ENCODE results near the gene CTDSPL. TPM values are rescaled to one million over a fixed set of nuclear protein-coding genes. Genes with fewer than 3 reads are reported as not detected.

The CTDSPL gene
- total RNA-seq, 1 donor from 2014 or later: 20.4 TPM

- H3K4me3 ChIP-seq (ENCODE audit: low read length in 3 of 3): no peak overlapping the region
- H3K9ac ChIP-seq (ENCODE audit: low read depth in 1 of 3, low read length in 3 of 3): no peak overlapping the region
- H3K4me1 ChIP-seq (ENCODE audit: control insufficient read depth in 3 of 3, insufficient read depth in 3 of 3, low read length in 3 of 3): no peaks in the 10 kb centered on the region
- no peaks in the 10 kb centered on the region for H3K9me3 ChIP-seq (ENCODE audit: control insufficient read depth in 3 of 3, low read length in 3 of 3)
- no peaks in the 10 kb centered on the region for H3K27me3 ChIP-seq (ENCODE audit: control insufficient read depth in 3 of 3, insufficient read depth in 3 of 3, low read length in 3 of 3)
- H3K36me3 ChIP-seq (ENCODE audit: control insufficient read depth in 3 of 3, insufficient read depth in 3 of 3, low read length in 3 of 3): peaks cover 0 to 3% (median 0%) of the 10 kb centered on the region in 3 donors
- no peak overlapping the region for H3K27ac ChIP-seq (ENCODE audit: low read depth, low read length)
These were observed 12.3 kb upstream of the CTDSPL start for GRCh38 chr3:37849146-37849923.

DNA sequence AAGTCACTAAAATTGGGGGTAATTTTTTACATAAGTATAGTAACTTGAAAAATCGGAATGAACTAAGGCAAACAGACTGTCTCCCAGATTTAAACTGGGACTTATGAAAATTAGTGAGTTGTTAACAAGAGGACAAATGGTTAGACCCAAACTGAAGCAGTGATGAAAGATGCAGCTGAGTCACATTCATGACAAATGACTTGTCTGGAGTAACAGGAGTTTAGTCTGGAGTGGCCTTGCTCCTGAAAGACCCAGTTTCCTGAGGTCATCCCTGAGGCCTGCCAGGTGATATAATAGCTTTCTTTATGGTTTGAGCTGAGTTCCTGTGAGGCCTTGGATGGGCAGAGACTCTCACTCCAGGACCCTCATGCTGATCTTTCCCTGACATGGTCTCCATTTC lies 9.6 kb upstream of the CTDSPL start:
- Histone ChIP-seq H3K4me3 (ENCODE audit: low read length in 3 of 3) (no peak overlapping the region), H3K9me3 (ENCODE audit: control insufficient read depth in 3 of 3, low read length in 3 of 3) (no peaks in the 10 kb centered on the region), H3K27ac (ENCODE audit: low read depth, low read length) (no peak overlapping the region), H3K4me1 (ENCODE audit: control insufficient read depth in 3 of 3, insufficient read depth in 3 of 3, low read length in 3 of 3) (peaks cover 0 to 3% (median 0%) of the 10 kb centered on the region in 3 donors), H3K36me3 (ENCODE audit: control insufficient read depth in 3 of 3, insufficient read depth in 3 of 3, low read length in 3 of 3) (peaks cover 0 to 3% (median 0%) of the 10 kb centered on the region in 3 donors), H3K27me3 (ENCODE audit: control insufficient read depth in 3 of 3, insufficient read depth in 3 of 3, low read length in 3 of 3) (no peaks in the 10 kb centered on the region), H3K9ac (ENCODE audit: low read depth in 1 of 3, low read length in 3 of 3) (no peak overlapping the region)

DNA sequence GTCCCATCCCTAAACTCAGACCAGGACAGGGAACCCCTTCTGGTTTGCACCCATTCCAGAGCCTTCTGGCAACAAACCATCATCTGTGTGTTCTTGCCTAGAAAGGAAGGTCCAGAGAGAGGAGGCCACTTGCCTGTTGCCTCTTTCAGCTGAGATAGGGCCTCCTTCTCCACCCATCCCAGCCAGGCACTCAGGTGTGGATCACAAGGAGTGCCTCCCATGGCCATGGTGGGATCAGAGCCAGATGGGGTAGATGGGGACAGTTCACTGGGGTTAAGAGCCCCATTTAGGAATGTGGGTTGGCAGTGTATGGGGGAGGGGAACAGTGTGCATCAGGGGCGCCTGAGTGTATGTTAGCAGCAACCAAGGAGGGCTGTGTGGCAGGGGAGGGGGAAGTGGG lies 8.9 kb upstream of the CTDSPL start:
- Histone ChIP-seq H3K36me3 (ENCODE audit: control insufficient read depth in 3 of 3, insufficient read depth in 3 of 3, low read length in 3 of 3) (peaks cover 0 to 3% (median 0%) of the 10 kb centered on the region in 3 donors), H3K9ac (ENCODE audit: low read depth in 1 of 3, low read length in 3 of 3) (no peak overlapping the region), H3K4me1 (ENCODE audit: control insufficient read depth in 3 of 3, insufficient read depth in 3 of 3, low read length in 3 of 3) (peaks cover 0 to 3% (median 0%) of the 10 kb centered on the region in 3 donors), H3K27me3 (ENCODE audit: control insufficient read depth in 3 of 3, insufficient read depth in 3 of 3, low read length in 3 of 3) (no peaks in the 10 kb centered on the region), H3K27ac (ENCODE audit: low read depth, low read length) (no peak overlapping the region), H3K9me3 (ENCODE audit: control insufficient read depth in 3 of 3, low read length in 3 of 3) (no peaks in the 10 kb centered on the region), H3K4me3 (ENCODE audit: low read length in 3 of 3) (no peak overlapping the region)

- no peak overlapping the region for H3K9ac ChIP-seq (ENCODE audit: low read depth in 1 of 3, low read length in 3 of 3)
- H3K27me3 ChIP-seq (ENCODE audit: control insufficient read depth in 3 of 3, insufficient read depth in 3 of 3, low read length in 3 of 3): no peaks in the 10 kb centered on the region
- no peak overlapping the region for H3K4me3 ChIP-seq (ENCODE audit: low read length in 3 of 3)
- peaks cover 0 to 3% (median 0%) of the 10 kb centered on the region in 3 donors for H3K4me1 ChIP-seq (ENCODE audit: control insufficient read depth in 3 of 3, insufficient read depth in 3 of 3, low read length in 3 of 3)
- H3K9me3 ChIP-seq (ENCODE audit: control insufficient read depth in 3 of 3, low read length in 3 of 3): no peaks in the 10 kb centered on the region
- H3K27ac ChIP-seq (ENCODE audit: low read depth, low read length): no peak overlapping the region
- peaks cover 0 to 3% (median 0%) of the 10 kb centered on the region in 3 donors for H3K36me3 ChIP-seq (ENCODE audit: control insufficient read depth in 3 of 3, insufficient read depth in 3 of 3, low read length in 3 of 3)
These were observed 7.8 kb upstream of the CTDSPL start for GRCh38 chr3:37853691-37854413.

GRCh38 chr3:37855363-37855970 lies 6.2 kb upstream of the CTDSPL start:
- Histone ChIP-seq H3K27ac (ENCODE audit: low read depth, low read length) (no peak overlapping the region), H3K4me3 (ENCODE audit: low read length in 3 of 3) (no peak overlapping the region), H3K4me1 (ENCODE audit: control insufficient read depth in 3 of 3, insufficient read depth in 3 of 3, low read length in 3 of 3) (peaks cover 4 to 10% (median 5%) of the 10 kb centered on the region in 3 donors), H3K27me3 (ENCODE audit: control insufficient read depth in 3 of 3, insufficient read depth in 3 of 3, low read length in 3 of 3) (no peaks in the 10 kb centered on the region), H3K36me3 (ENCODE audit: control insufficient read depth in 3 of 3, insufficient read depth in 3 of 3, low read length in 3 of 3) (peaks cover 0 to 3% (median 0%) of the 10 kb centered on the region in 3 donors), H3K9ac (ENCODE audit: low read depth in 1 of 3, low read length in 3 of 3) (no peak overlapping the region), H3K9me3 (ENCODE audit: control insufficient read depth in 3 of 3, low read length in 3 of 3) (no peaks in the 10 kb centered on the region)

GRCh38 chr3:37856381-37856780 lies 5.3 kb upstream of the CTDSPL start:
- H3K27me3 ChIP-seq (ENCODE audit: control insufficient read depth in 3 of 3, insufficient read depth in 3 of 3, low read length in 3 of 3): no peaks in the 10 kb centered on the region
- no peaks in the 10 kb centered on the region for H3K9me3 ChIP-seq (ENCODE audit: control insufficient read depth in 3 of 3, low read length in 3 of 3)
- H3K4me1 ChIP-seq (ENCODE audit: control insufficient read depth in 3 of 3, insufficient read depth in 3 of 3, low read length in 3 of 3): peaks cover 10 to 17% (median 13%) of the 10 kb centered on the region in 3 donors
- no peaks in the 10 kb centered on the region for H3K36me3 ChIP-seq (ENCODE audit: control insufficient read depth in 3 of 3, insufficient read depth in 3 of 3, low read length in 3 of 3)
- H3K9ac ChIP-seq (ENCODE audit: low read depth in 1 of 3, low read length in 3 of 3): no peak overlapping the region
- H3K27ac ChIP-seq (ENCODE audit: low read depth, low read length): no peak overlapping the region
- no peak overlapping the region for H3K4me3 ChIP-seq (ENCODE audit: low read length in 3 of 3)

GRCh38 chr3:37858742-37859141 lies 2.9 kb upstream of the CTDSPL start:
- no peak overlapping the region for H3K9ac ChIP-seq (ENCODE audit: low read depth in 1 of 3, low read length in 3 of 3)
- no peak overlapping the region for H3K4me3 ChIP-seq (ENCODE audit: low read length in 3 of 3)
- peaks cover 23 to 33% (median 25%) of the 10 kb centered on the region in 3 donors for H3K4me1 ChIP-seq (ENCODE audit: control insufficient read depth in 3 of 3, insufficient read depth in 3 of 3, low read length in 3 of 3)
- H3K27me3 ChIP-seq (ENCODE audit: control insufficient read depth in 3 of 3, insufficient read depth in 3 of 3, low read length in 3 of 3): no peaks in the 10 kb centered on the region
- no peaks in the 10 kb centered on the region for H3K36me3 ChIP-seq (ENCODE audit: control insufficient read depth in 3 of 3, insufficient read depth in 3 of 3, low read length in 3 of 3)
- no peak overlapping the region for H3K27ac ChIP-seq (ENCODE audit: low read depth, low read length)
- no peaks in the 10 kb centered on the region for H3K9me3 ChIP-seq (ENCODE audit: control insufficient read depth in 3 of 3, low read length in 3 of 3)

GRCh38 chr3:37859354-37859753 lies 2.3 kb upstream of the CTDSPL start:
- Histone ChIP-seq H3K4me3 (ENCODE audit: low read length in 3 of 3) (no peak overlapping the region), H3K9ac (ENCODE audit: low read depth in 1 of 3, low read length in 3 of 3) (no peak overlapping the region), H3K36me3 (ENCODE audit: control insufficient read depth in 3 of 3, insufficient read depth in 3 of 3, low read length in 3 of 3) (no peaks in the 10 kb centered on the region), H3K4me1 (ENCODE audit: control insufficient read depth in 3 of 3, insufficient read depth in 3 of 3, low read length in 3 of 3) (peaks cover 29 to 37% (median 29%) of the 10 kb centered on the region in 3 donors), H3K9me3 (ENCODE audit: control insufficient read depth in 3 of 3, low read length in 3 of 3) (no peaks in the 10 kb centered on the region), H3K27ac (ENCODE audit: low read depth, low read length) (no peak overlapping the region), H3K27me3 (ENCODE audit: control insufficient read depth in 3 of 3, insufficient read depth in 3 of 3, low read length in 3 of 3) (no peaks in the 10 kb centered on the region)

DNA sequence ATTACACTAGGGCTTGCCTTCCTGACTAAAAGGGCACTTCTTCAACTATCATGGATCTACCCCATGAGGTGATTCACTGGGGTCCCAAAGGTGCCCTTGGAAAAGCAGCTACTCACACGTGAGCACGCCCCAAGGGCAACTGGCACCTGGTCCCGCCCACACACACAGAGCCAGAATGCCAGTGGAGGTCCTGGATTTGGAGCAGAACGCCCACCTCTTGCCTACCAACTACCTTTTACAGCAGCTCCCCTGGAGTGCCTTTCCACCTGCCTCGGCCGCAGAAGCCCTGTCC lies 1.8 kb upstream of the CTDSPL start:
- no peaks in the 10 kb centered on the region for H3K27me3 ChIP-seq (ENCODE audit: control insufficient read depth in 3 of 3, insufficient read depth in 3 of 3, low read length in 3 of 3)
- peaks cover 29 to 38% (median 29%) of the 10 kb centered on the region in 3 donors for H3K4me1 ChIP-seq (ENCODE audit: control insufficient read depth in 3 of 3, insufficient read depth in 3 of 3, low read length in 3 of 3)
- peak overlapping the region; percentile 76 for H3K27ac ChIP-seq (ENCODE audit: low read depth, low read length)
- H3K9ac ChIP-seq (ENCODE audit: low read depth in 1 of 3, low read length in 3 of 3): peak overlapping the region in 1 of 3 donors; percentile 55
- no peaks in the 10 kb centered on the region for H3K9me3 ChIP-seq (ENCODE audit: control insufficient read depth in 3 of 3, low read length in 3 of 3)
- no peaks in the 10 kb centered on the region for H3K36me3 ChIP-seq (ENCODE audit: control insufficient read depth in 3 of 3, insufficient read depth in 3 of 3, low read length in 3 of 3)
- peak overlapping the region in 2 of 3 donors; percentile 23 to 24 for H3K4me3 ChIP-seq (ENCODE audit: low read length in 3 of 3)
